Liver (tissue), 9 donors: ENCODE measurements around the gene RIPK1. TPM values are rescaled to one million over a fixed set of nuclear protein-coding genes. Genes with fewer than 3 reads are reported as not detected.

Experiments
- DNase-seq: peaks from one replicate; pipeline ENCODE4 v3.0.0-alpha.2; 2017; ENCODE audit warnings: low spot score
- H3K27ac ChIP-seq, 2 donors: one replicate each; pipeline ENCODE4 v1.7.0; 2013; ENCODE audit warnings: inconsistent platforms in 2 of 2, low read length in 2 of 2, control low read depth in 1 of 2, low read depth in 1 of 2, mild to moderate bottlenecking in 1 of 2
- H3K27me3 ChIP-seq, 4 donors: one replicate each; pipeline versions ENCODE4 v1.6.1 to v1.7.0; 2013; ENCODE audit warnings: low read length in 3 of 4, inconsistent platforms in 1 of 4, mild to moderate bottlenecking in 1 of 4, moderate library complexity in 1 of 4; ENCODE audit not compliant: control insufficient read depth in 4 of 4, insufficient read depth in 4 of 4
- H3K36me3 ChIP-seq, 4 donors: one replicate each; pipeline versions ENCODE4 v1.6.1 to v1.7.0; 2013; ENCODE audit warnings: low read length in 3 of 4, mild to moderate bottlenecking in 3 of 4, low read depth in 1 of 4, moderate library complexity in 1 of 4; ENCODE audit not compliant: control insufficient read depth in 4 of 4, insufficient read depth in 3 of 4
- H3K4me1 ChIP-seq, 4 donors: one replicate each; pipeline versions ENCODE4 v1.6.1 to v1.7.0; 2013; ENCODE audit warnings: low read length in 3 of 4, mild to moderate bottlenecking in 3 of 4, moderate library complexity in 1 of 4; ENCODE audit not compliant: control insufficient read depth in 4 of 4, insufficient read depth in 4 of 4
- H3K4me3 ChIP-seq, 3 donors: one replicate each; pipeline versions ENCODE4 v1.6.1 to v1.7.0; 2013; ENCODE audit warnings: low read length in 3 of 3, control low read depth in 1 of 3, low read depth in 1 of 3, mild to moderate bottlenecking in 1 of 3
- H3K9ac ChIP-seq, 2 donors: one replicate each; pipeline ENCODE4 v1.7.0; 2013; ENCODE audit warnings: low read length in 2 of 2, mild to moderate bottlenecking in 2 of 2, moderate library complexity in 2 of 2, control low read depth in 1 of 2, low read depth in 1 of 2
- H3K9me3 ChIP-seq, 4 donors: one replicate each; pipeline versions ENCODE4 v1.6.1 to v1.7.0; 2013; ENCODE audit warnings: low read length in 3 of 4; ENCODE audit not compliant: control insufficient read depth in 4 of 4
- CTCF ChIP-seq: fragments of 150-350 bp; IDR thresholded peaks from 2 replicates; pipeline ENCODE4 v1.5.1; 2017; ENCODE audit warnings: improper control_type of control experiment, low read depth, low read length; ENCODE audit not compliant: missing input control
- EGR1 ChIP-seq, 2 donors: IDR thresholded peaks; 2 replicates each; pipeline ENCODE4 v1.6.1; 2016 to 2018; ENCODE audit warnings: antibody characterized with exemption in 2 of 2, low read depth in 2 of 2
- FOXA1 ChIP-seq: IDR thresholded peaks from 2 replicates; pipeline ENCODE4 v1.6.1; 2016; ENCODE audit warnings: antibody characterized with exemption
- FOXA2 ChIP-seq: IDR thresholded peaks from 2 replicates; pipeline ENCODE4 v1.6.1; 2016; ENCODE audit warnings: antibody characterized with exemption
- GABPA ChIP-seq, 2 donors: IDR thresholded peaks in 1 of 2; conservative IDR thresholded peaks in 1 of 2; 2 replicates each; pipeline ENCODE4 v1.6.1; 2016; ENCODE audit warnings: antibody characterized with exemption in 2 of 2, mild to moderate bottlenecking in 1 of 2, moderate library complexity in 1 of 2
- HNF4A ChIP-seq, 2 donors: conservative IDR thresholded peaks; 2 replicates each; pipeline ENCODE4 v1.6.1; 2016; ENCODE audit warnings: antibody characterized with exemption in 2 of 2, mild to moderate bottlenecking in 2 of 2
- HNF4G ChIP-seq: IDR thresholded peaks from 2 replicates; pipeline ENCODE4 v1.6.1; 2016; ENCODE audit warnings: antibody characterized with exemption
- JUND ChIP-seq, 2 donors: IDR thresholded peaks; 2 replicates each; pipeline ENCODE4 v1.6.1; 2016; ENCODE audit warnings: antibody characterized with exemption in 2 of 2
- NR2F2 ChIP-seq: IDR thresholded peaks from 2 replicates; pipeline ENCODE4 v1.6.1; 2016; ENCODE audit warnings: antibody characterized with exemption
- RAD21 ChIP-seq, 2 donors: IDR thresholded peaks; 2 replicates each; pipeline ENCODE4 v1.6.1; 2016; ENCODE audit warnings: antibody characterized with exemption in 2 of 2, mild to moderate bottlenecking in 2 of 2
- RXRA ChIP-seq, 2 donors: IDR thresholded peaks; 2 replicates each; pipeline ENCODE4 v1.6.1; 2017 to 2018; ENCODE audit warnings: antibody characterized with exemption in 2 of 2, mild to moderate bottlenecking in 1 of 2
- SP1 ChIP-seq: IDR thresholded peaks from 2 replicates; pipeline ENCODE4 v1.6.1; 2018; ENCODE audit warnings: antibody characterized with exemption, mild to moderate bottlenecking
- TAF1 ChIP-seq: conservative IDR thresholded peaks from 2 replicates; pipeline ENCODE4 v1.6.1; 2016; ENCODE audit warnings: antibody characterized with exemption, mild to moderate bottlenecking
- YY1 ChIP-seq: IDR thresholded peaks from 2 replicates; pipeline ENCODE4 v1.6.1; 2016; ENCODE audit warnings: antibody characterized with exemption, mild to moderate bottlenecking
- WGBS: extraction: QIAGEN DNeasy Blood & Tissue Kit; methylation state at CpG from one replicate; pipeline ENCODE4 v1.1.7; 2013; 5-methylcytosine and 5-hydroxymethylcytosine counted together
- polyA plus RNA-seq, 2 donors: library from polyadenylated mRNA; stranded (reverse) in 1 of 2; unstranded in 1 of 2; fragments of 200-250 nt in 1 of 2; fragments of >200 nt in 1 of 2; fragmentation: Nextera tagmentation in 1 of 2; extraction: Ambion mirVana in 1 of 2; gene quantifications; one replicate each; pipeline versions ENCODE4 v1.2.1 to v1.2.3, GENCODE V29; 2013 to 2015
- total RNA-seq, 2 donors: library from RNA; depleted of rRNA; stranded (reverse); fragments of >200 nt; gene quantifications; one replicate each; pipeline ENCODE4 v1.2.3, GENCODE V29; 2014
- TF ChIP-seq, protein P1 (sequence below): IDR thresholded peaks from 2 replicates; pipeline ENCODE4 v1.6.1; 2016; ENCODE audit warnings: antibody characterized with exemption, mild to moderate bottlenecking
- TF ChIP-seq, protein P2 (sequence below): IDR thresholded peaks from 2 replicates; pipeline ENCODE4 v1.6.1; 2016; ENCODE audit warnings: antibody characterized with exemption
- TF ChIP-seq, protein P3 (sequence below): IDR thresholded peaks from 2 replicates; pipeline ENCODE4 v1.6.1; 2016; ENCODE audit warnings: antibody characterized with exemption
- TF ChIP-seq, protein P4 (sequence below): IDR thresholded peaks from 2 replicates; pipeline ENCODE4 v1.6.1; 2016; ENCODE audit warnings: antibody characterized with exemption
- donor health status: healthy.
- donor health status: healthy.
- donor health status: healthy.
- donor health status: healthy.
- donor health status: healthy.

Gene RIPK1
- total and polyA plus RNA-seq, 4 donors: 6.7 to 27.2 (median 13.3) TPM

DNA sequence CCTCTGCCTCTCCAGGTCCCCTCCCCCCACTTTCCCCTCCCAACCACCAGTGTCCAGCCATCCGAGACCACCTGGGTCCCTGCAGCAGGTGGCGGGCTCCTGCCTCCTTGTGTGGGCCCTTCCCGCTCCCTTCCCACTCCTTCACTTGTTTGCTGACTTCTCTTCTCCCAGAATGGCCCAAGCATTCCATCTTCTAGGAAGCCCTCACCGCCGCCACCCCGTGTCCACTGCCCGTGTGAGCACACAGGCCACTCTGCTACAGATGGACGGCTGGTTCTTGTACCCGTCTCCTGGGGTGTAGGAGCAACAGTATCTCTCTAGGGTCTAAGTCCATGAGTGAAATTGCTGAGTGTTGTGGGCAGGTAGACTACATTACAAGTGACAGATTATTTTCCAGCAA lies 65.2 kb downstream of the RIPK1 start (continued):
- peak; percentile 14 for TF ChIP-seq YY1
- TF ChIP-seq, protein P1, sequence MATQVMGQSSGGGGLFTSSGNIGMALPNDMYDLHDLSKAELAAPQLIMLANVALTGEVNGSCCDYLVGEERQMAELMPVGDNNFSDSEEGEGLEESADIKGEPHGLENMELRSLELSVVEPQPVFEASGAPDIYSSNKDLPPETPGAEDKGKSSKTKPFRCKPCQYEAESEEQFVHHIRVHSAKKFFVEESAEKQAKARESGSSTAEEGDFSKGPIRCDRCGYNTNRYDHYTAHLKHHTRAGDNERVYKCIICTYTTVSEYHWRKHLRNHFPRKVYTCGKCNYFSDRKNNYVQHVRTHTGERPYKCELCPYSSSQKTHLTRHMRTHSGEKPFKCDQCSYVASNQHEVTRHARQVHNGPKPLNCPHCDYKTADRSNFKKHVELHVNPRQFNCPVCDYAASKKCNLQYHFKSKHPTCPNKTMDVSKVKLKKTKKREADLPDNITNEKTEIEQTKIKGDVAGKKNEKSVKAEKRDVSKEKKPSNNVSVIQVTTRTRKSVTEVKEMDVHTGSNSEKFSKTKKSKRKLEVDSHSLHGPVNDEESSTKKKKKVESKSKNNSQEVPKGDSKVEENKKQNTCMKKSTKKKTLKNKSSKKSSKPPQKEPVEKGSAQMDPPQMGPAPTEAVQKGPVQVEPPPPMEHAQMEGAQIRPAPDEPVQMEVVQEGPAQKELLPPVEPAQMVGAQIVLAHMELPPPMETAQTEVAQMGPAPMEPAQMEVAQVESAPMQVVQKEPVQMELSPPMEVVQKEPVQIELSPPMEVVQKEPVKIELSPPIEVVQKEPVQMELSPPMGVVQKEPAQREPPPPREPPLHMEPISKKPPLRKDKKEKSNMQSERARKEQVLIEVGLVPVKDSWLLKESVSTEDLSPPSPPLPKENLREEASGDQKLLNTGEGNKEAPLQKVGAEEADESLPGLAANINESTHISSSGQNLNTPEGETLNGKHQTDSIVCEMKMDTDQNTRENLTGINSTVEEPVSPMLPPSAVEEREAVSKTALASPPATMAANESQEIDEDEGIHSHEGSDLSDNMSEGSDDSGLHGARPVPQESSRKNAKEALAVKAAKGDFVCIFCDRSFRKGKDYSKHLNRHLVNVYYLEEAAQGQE: no peak
- TF ChIP-seq, protein P2, sequence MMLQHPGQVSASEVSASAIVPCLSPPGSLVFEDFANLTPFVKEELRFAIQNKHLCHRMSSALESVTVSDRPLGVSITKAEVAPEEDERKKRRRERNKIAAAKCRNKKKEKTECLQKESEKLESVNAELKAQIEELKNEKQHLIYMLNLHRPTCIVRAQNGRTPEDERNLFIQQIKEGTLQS: no peak

DNA sequence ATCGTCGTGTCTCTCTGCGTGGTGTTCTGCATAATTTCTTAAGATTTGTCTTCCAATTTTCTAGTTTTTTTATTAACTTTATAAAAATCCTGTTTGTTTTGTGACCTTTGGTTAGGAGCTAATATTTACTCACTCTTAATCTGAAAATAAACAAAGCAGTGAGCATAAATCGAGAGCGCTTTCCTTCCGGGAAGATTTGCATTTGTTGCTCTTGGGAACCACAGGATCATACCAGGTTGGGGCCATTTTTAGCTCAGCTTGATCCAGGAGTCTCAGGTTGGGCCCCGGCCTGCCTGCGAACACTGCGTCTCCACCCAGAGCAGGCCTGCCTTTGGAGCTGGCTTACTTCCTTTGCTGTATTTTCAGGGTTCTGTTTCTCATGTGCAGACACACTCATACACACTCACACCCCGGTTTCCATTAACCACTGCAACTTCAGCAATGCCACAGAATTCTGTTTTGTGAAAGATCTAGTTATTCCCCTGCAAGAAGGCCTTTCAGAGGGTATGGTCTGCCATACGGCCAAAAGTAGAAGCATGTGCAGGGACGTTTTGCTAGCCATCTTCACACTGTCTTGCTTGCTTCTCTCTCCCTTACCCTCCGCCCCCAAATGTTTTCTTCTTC lies 67.5 kb downstream of the RIPK1 start:
- Histone ChIP-seq H3K4me3 (no peak overlapping the region), H3K9ac (no peak overlapping the region), H3K4me1 (peaks cover 15 to 73% (median 53%) of the 10 kb centered on the region in 4 donors), H3K27ac (peak overlapping the region; percentile 79 to 88), H3K36me3 (peaks cover 0 to 17% (median 10%) of the 10 kb centered on the region in 4 donors), H3K27me3 (no peaks in the 10 kb centered on the region), H3K9me3 (no peaks in the 10 kb centered on the region)
- WGBS: 37% methylated on average over 13 of the region's 13 CpGs
- TF ChIP-seq, protein P2: no peak
- TF ChIP-seq YY1 (peak; percentile 91), JUND (IDR thresholded peaks at IDR 0.05) (no peak), FOXA2 (peak; percentile 77), HNF4G (no peak), SP1 (peak; percentile 55), RXRA (IDR thresholded peaks at IDR 0.05) (peak; percentile 50 to 69), EGR1 (IDR thresholded peaks at IDR 0.05; ENCODE audit: low read depth in 2 of 2) (peak in 1 of 2 donors; percentile 88), RAD21 (IDR thresholded peaks at IDR 0.05) (peak in 1 of 2 donors; percentile 26), GABPA (IDR thresholded peaks at IDR 0.05 in 1 of 2, conservative IDR thresholded peaks at IDR 0.05 in 1 of 2) (peak in 1 of 2 donors; percentile 22), HNF4A (conservative IDR thresholded peaks at IDR 0.05) (peak; percentile 76), CTCF (no peak), FOXA1 (peak; percentile 59), TAF1 (no peak), NR2F2 (no peak)
- TF ChIP-seq, protein P3, sequence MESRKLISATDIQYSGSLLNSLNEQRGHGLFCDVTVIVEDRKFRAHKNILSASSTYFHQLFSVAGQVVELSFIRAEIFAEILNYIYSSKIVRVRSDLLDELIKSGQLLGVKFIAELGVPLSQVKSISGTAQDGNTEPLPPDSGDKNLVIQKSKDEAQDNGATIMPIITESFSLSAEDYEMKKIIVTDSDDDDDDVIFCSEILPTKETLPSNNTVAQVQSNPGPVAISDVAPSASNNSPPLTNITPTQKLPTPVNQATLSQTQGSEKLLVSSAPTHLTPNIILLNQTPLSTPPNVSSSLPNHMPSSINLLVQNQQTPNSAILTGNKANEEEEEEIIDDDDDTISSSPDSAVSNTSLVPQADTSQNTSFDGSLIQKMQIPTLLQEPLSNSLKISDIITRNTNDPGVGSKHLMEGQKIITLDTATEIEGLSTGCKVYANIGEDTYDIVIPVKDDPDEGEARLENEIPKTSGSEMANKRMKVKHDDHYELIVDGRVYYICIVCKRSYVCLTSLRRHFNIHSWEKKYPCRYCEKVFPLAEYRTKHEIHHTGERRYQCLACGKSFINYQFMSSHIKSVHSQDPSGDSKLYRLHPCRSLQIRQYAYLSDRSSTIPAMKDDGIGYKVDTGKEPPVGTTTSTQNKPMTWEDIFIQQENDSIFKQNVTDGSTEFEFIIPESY: no peak
- TF ChIP-seq, protein P4, sequence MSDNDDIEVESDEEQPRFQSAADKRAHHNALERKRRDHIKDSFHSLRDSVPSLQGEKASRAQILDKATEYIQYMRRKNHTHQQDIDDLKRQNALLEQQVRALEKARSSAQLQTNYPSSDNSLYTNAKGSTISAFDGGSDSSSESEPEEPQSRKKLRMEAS: peak; percentile 92
- TF ChIP-seq, protein P1: peak; percentile 43
- no peak for DNase-seq
